Gastrocnemius medialis (tissue), 4 donors: ENCODE measurements around the gene ZBTB34. TPM values are rescaled to one million over a fixed set of nuclear protein-coding genes. Genes with fewer than 3 reads are reported as not detected.

Experiments used
- ATAC-seq, 2 donors: fragments of 150-250 bp; one replicate each; pipeline ENCODE4 v1.9.1; 2016
- DNase-seq, 2 donors: peaks; one replicate each; pipeline ENCODE4 v3.0.0-alpha.2; 2019
- H3K27ac ChIP-seq, 4 donors: fragments of 200-600 bp; sonication (generic); 1 replicate in 1 of 4; 2 replicates in 3 of 4; pipeline ENCODE4 v1.5.1; 2016 to 2018; ENCODE audit warnings: mild to moderate bottlenecking in 2 of 4, moderate library complexity in 1 of 4
- H3K27me3 ChIP-seq, 3 donors: fragments of 200-600 bp; sonication (generic) in 2 of 3; 1 replicate in 1 of 3; 2 replicates in 2 of 3; pipeline versions ENCODE4 v1.5.1 to v1.6.0; 2016 to 2019; ENCODE audit warnings: mild to moderate bottlenecking in 1 of 3, moderate library complexity in 1 of 3
- H3K36me3 ChIP-seq, 2 donors: fragments of 200-600 bp; sonication (generic) in 1 of 2; one replicate each; pipeline ENCODE4 v1.5.1; 2017 to 2018
- H3K4me1 ChIP-seq, 2 donors: fragments of 200-600 bp; sonication (generic) in 1 of 2; one replicate each; pipeline ENCODE4 v1.5.1; 2016 to 2017; ENCODE audit warnings: mild to moderate bottlenecking in 2 of 2
- H3K4me3 ChIP-seq, 4 donors: fragments of 200-600 bp; sonication (generic) in 3 of 4; 1 replicate in 1 of 4; 2 replicates in 3 of 4; pipeline ENCODE4 v1.5.1; 2016 to 2019; ENCODE audit warnings: mild to moderate bottlenecking in 2 of 4
- H3K9me3 ChIP-seq, 3 donors: fragments of 200-600 bp; sonication (generic) in 2 of 3; 1 replicate in 1 of 3; 2 replicates in 2 of 3; pipeline ENCODE4 v1.5.1; 2016 to 2019
- CTCF ChIP-seq, 5 experiments: fragments of 450-650 bp in 3 of 5; fragments of 200-600 bp in 2 of 5; sonication (generic) in 2 of 5; IDR thresholded peaks in 4 of 5; conservative IDR thresholded peaks in 1 of 5; 1 replicate in 4 of 5; 2 replicates in 1 of 5; pipeline ENCODE4 v1.5.1; 2016 to 2019; ENCODE audit warnings: antibody characterized with exemption in 5 of 5, mild to moderate bottlenecking in 3 of 5, moderate library complexity in 3 of 5
- POLR2A ChIP-seq, 2 donors: fragments of 450-650 bp; IDR thresholded peaks; one replicate each; pipeline ENCODE4 v1.6.1; 2017; ENCODE audit warnings: antibody characterized with exemption in 2 of 2, mild to moderate bottlenecking in 2 of 2, moderate library complexity in 2 of 2
- in situ Hi-C, 4 donors: fragments of 200-750 bp; cut with MboI; loops; one replicate each; pipeline versions ENCODE4 v1.15.0 to v1.8.0; 2017; ENCODE audit warnings: low sequenced_read_pairs in 4 of 4
- intact Hi-C: fragments of 100-400 bp; cut with DNase I; formaldehyde crosslinking; loops from one replicate; pipeline ENCODE4 v1.15.1; 2023; ENCODE audit warnings: low total_unique reads
- total RNA-seq, 4 donors: library from RNA; depleted of rRNA; stranded (reverse); fragments of >200 nt; gene quantifications; one replicate each; pipeline versions ENCODE4 v1.1.0 to v1.2.3, GENCODE V29; 2016

The ZBTB34 gene
- total RNA-seq, 4 donors from 2014 or later: 6.2 to 8.7 (median 6.9) TPM

DNA sequence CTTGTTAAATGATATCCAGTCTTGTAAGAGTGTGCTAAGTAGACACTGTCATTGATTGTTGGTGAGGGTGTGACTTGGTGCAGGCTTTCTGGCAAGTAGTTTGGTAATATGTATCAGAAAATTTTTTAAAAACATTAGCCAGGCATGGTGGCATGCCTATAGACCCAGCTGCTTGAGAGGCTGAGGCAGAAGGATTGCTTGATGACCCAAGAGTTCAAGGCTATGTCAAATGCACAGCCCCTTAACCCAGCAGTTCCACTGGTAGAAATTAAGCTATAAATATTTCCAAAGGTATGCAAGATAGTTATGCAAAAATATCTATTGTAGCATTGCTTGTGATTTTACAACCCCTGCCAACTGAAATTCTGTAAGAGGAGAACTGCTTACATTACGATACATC, 31.4 kb upstream of the ZBTB34 start:
- H3K4me1 ChIP-seq: peaks cover 19 to 57% of the 10 kb centered on the region in 2 donors
- no peaks in the 10 kb centered on the region for H3K27me3 ChIP-seq
- no peak for TF ChIP-seq POLR2A (IDR thresholded peaks at IDR 0.05)
- TF ChIP-seq CTCF (IDR thresholded peaks at IDR 0.05 in 4 of 5, conservative IDR thresholded peaks at IDR 0.05 in 1 of 5): no peak
- DNase-seq (no peak), ATAC-seq (no peak)
- no peak overlapping the region for H3K4me3 ChIP-seq
- peak overlapping the region; percentile 6 to 70 (median 32) for H3K27ac ChIP-seq
- in situ Hi-C loops (no loop called here), intact Hi-C loops (no loop called here)
- H3K9me3 ChIP-seq: no peaks in the 10 kb centered on the region
- peaks cover 0 to 59% of the 10 kb centered on the region in 2 donors for H3K36me3 ChIP-seq

GRCh38 chr9:126830827-126831226, 29.6 kb upstream of the ZBTB34 start:
- intact Hi-C loops: no loop called here
- peaks cover 37 to 72% of the 10 kb centered on the region in 2 donors for H3K4me1 ChIP-seq

DNA sequence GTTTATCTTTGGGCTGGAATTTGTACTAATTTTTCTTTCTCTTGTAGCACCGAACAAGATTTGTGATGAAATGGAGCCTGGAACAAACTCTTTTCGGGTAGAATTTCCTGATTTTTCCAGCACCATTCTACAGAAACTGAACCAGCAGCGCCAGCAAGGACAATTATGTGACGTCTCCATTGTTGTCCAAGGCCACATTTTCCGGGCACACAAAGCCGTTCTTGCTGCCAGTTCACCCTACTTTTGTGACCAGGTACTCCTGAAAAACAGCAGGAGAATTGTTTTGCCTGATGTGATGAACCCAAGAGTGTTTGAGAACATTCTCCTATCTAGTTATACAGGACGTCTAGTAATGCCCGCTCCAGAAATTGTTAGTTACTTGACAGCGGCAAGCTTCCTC, 28.0 kb upstream of the ZBTB34 start:
- Histone ChIP-seq H3K36me3 (peaks cover 0 to 57% of the 10 kb centered on the region in 2 donors), H3K9me3 (no peaks in the 10 kb centered on the region), H3K4me3 (no peak overlapping the region), H3K27me3 (no peaks in the 10 kb centered on the region), H3K4me1 (peaks cover 53 to 82% of the 10 kb centered on the region in 2 donors), H3K27ac (peak overlapping the region in 2 of 4 donors; percentile 27 to 70)
- TF ChIP-seq CTCF (IDR thresholded peaks at IDR 0.05 in 4 of 5, conservative IDR thresholded peaks at IDR 0.05 in 1 of 5): no peak
- ATAC-seq (no peak), DNase-seq (no peak)
- in situ Hi-C loops: no loop called here
- intact Hi-C loops: no loop called here

More at GRCh38 chr9:126830827-126831226, 29.6 kb upstream of the ZBTB34 start:
- DNase-seq (no peak), ATAC-seq (no peak)
- Histone ChIP-seq H3K9me3 (no peaks in the 10 kb centered on the region), H3K27ac (peak overlapping the region in 3 of 4 donors; percentile 39 to 70 (median 44)), H3K27me3 (no peaks in the 10 kb centered on the region), H3K4me3 (no peak overlapping the region), H3K36me3 (peaks cover 0 to 67% of the 10 kb centered on the region in 2 donors)
- TF ChIP-seq CTCF (IDR thresholded peaks at IDR 0.05 in 4 of 5, conservative IDR thresholded peaks at IDR 0.05 in 1 of 5) (no peak), POLR2A (IDR thresholded peaks at IDR 0.05) (no peak)
- in situ Hi-C loops: no loop called here

DNA sequence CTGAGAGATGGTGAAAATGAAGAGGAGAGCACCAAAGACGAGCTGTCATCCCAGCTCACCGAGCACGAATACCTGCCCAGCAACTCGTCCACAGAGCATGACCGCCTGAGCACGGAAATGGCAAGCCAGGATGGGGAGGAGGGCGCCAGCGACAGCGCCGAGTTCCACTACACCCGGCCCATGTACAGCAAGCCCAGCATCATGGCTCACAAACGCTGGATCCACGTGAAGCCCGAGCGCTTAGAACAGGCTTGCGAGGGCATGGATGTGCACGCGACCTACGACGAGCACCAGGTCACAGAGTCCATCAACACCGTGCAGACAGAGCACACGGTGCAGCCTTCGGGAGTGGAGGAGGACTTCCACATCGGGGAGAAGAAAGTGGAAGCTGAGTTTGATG, 27.4 kb upstream of the ZBTB34 start:
- H3K4me1 ChIP-seq: peaks cover 56 to 82% of the 10 kb centered on the region in 2 donors
- TF ChIP-seq POLR2A (IDR thresholded peaks at IDR 0.05): no peak
- DNase-seq: no peak
- in situ Hi-C loops (no loop called here), intact Hi-C loops (no loop called here)
- H3K4me3 ChIP-seq: no peak overlapping the region
- ATAC-seq: peak in 1 of 2 donors; percentile 8
- H3K27ac ChIP-seq: peak overlapping the region; percentile 51 to 70 (median 59)
- H3K9me3 ChIP-seq: no peaks in the 10 kb centered on the region
- peaks cover 0 to 53% of the 10 kb centered on the region in 2 donors for H3K36me3 ChIP-seq
- H3K27me3 ChIP-seq: no peaks in the 10 kb centered on the region

- no peaks in the 10 kb centered on the region for H3K27me3 ChIP-seq
- H3K4me1 ChIP-seq: peaks cover 62 to 88% of the 10 kb centered on the region in 2 donors
- H3K36me3 ChIP-seq: peaks cover 0 to 61% of the 10 kb centered on the region in 2 donors
- intact Hi-C loops: no loop called here
- ATAC-seq (peak; percentile 41 to 74), DNase-seq (no peak)
- in situ Hi-C loops: no loop called here
- peak overlapping the region in 2 of 4 donors; percentile 5 to 21 for H3K4me3 ChIP-seq
- peak overlapping the region; percentile 51 to 70 (median 59) for H3K27ac ChIP-seq
- no peaks in the 10 kb centered on the region for H3K9me3 ChIP-seq
- TF ChIP-seq POLR2A (IDR thresholded peaks at IDR 0.05): no peak
- no peak for TF ChIP-seq CTCF (IDR thresholded peaks at IDR 0.05 in 4 of 5, conservative IDR thresholded peaks at IDR 0.05 in 1 of 5)
Observed at GRCh38 chr9:126833710-126834345, 26.6 kb upstream of the ZBTB34 start.
